Measurements from ENCODE around the gene CLDN4.
"Not testable (repeated sequence)": the region's sequence is repeated elsewhere in the genome, so short reads cannot be mapped to it uniquely, and the experiment has no call there.

CLDN4 gene

GRCh38 chr7:73842067-73842976 is 11.5 kb downstream of the CLDN4 start, which contains the start of gene METTL27:
Gene METTL27 (minus strand): TSS chr7:73842516. CDS start chr7:73842140, 376 bp downstream.
- peak; percentile 97 for DNase-seq (ENCODE audit: low read depth, low spot score)

DNA sequence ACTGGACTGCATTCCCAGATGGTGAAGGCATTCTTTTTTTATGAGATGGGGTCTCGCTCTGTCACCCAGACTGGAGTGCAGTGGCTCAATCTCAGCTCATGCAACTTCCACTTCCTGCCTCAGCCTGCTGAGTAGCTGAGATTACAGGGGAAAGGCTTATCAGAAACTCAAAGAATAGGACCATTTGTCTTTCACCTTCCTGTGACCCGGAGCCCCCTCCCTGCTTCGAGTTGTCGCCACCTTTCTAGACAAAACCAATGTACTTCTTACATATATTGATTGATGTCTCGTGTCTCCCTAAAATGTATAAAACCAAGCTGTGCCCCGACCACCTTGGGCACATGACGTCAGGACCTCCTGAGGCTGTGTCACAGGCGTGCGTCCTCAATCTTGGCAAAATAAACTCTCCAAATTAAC is 13.3 kb downstream of the CLDN4 start:
- no peak for DNase-seq (ENCODE audit: low read depth, low spot score)

DNA sequence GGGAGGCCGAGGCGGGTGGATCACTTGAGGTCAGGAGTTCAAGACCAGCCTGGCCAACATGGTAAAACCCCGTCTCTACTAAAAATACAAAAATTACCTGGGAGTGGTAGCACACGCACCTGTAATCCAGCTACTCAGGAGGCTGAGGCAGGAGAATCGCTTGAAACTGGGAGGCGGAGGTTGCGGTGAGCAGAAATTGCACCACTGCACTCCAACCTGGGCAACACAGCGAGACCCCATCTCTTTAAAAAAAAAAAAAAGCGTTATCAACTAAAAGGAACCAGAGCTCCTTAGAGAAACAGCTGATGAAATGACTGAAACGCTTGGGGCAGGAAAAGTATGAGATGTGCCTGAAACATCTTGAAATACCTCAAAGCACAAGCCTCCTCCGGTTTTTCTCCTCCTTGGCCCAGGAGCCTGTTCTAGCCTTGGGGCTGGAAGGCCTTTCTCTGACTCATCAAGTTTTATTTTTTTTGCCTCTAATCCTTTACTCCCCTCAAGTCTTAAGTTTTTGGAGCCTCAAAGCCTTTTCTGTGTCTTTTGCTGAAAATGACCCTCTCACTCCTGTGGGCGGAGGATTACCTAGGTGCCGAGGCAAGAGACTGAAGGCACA is 14.2 kb downstream of the CLDN4 start:
- DNase-seq (ENCODE audit: low read depth, low spot score), result peak; percentile 56

DNA sequence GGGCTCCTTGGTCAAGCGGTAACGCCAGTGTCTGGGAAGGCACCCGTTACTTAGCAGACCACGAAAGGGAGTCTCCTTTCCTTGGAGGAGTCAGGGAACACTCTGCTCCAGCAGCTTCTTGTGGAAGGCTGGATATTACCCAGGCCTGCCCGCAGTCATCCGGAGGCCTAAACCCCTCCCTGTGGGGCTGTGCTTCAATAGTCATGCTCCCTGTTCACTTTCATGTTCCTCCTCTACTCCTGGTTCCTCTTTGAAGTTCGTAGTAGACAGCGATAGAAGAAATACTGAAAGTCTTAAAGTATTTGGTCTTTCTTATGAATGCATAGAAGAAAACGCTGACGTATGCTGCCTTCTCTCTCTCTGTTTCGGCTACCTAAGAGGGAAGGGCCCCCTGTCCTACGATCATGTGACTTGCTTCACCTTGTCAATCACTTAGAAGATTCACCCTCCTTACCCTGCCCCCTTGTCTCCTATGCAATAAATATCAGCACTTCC is 15.0 kb downstream of the CLDN4 start:
- not testable (repeated sequence) for DNase-seq (ENCODE audit: low read depth, low spot score)

DNA sequence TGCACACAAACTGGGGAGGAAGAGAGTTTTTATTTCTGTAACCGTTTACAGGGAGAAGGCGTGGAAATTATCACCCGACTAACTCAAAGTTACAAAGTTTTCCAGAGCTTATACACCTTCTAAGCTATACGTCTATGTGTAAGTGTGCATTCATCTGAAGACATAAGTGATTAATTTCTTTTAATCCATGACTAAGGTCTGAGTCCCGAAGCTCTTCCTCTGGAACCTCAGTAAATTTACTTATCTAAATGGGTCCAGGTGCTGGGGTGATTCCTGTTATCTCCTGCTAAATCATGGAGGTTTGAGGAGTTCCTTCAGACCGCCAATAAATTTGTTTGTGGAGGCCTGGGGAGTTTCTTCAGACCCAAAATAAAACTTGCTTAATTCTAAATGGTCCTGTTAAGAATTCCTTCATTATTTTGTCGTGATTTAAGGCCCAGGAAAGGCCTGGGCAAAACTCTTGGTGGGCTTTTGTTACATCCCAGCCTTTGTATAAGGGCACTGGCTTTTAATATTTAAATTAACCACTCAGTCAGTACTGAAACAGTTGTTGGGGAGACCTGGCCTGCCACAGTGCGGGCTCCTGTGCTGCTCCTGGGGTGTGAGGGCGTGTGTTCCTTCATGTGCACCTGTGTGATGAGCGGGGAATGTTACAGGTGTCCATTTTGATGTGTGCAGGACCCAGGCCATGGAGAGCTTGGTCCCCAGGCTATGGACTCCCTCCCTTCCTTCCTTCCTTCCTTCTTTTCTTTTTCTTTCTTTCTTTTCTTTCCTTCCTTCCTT is 17.3 kb downstream of the CLDN4 start:
- no peak for DNase-seq (ENCODE audit: low read depth, low spot score)

GRCh38 chr7:73850781-73851207 is 20.0 kb downstream of the CLDN4 start:
- DNase-seq (ENCODE audit: low read depth, low spot score), result peak; percentile 95

DNA sequence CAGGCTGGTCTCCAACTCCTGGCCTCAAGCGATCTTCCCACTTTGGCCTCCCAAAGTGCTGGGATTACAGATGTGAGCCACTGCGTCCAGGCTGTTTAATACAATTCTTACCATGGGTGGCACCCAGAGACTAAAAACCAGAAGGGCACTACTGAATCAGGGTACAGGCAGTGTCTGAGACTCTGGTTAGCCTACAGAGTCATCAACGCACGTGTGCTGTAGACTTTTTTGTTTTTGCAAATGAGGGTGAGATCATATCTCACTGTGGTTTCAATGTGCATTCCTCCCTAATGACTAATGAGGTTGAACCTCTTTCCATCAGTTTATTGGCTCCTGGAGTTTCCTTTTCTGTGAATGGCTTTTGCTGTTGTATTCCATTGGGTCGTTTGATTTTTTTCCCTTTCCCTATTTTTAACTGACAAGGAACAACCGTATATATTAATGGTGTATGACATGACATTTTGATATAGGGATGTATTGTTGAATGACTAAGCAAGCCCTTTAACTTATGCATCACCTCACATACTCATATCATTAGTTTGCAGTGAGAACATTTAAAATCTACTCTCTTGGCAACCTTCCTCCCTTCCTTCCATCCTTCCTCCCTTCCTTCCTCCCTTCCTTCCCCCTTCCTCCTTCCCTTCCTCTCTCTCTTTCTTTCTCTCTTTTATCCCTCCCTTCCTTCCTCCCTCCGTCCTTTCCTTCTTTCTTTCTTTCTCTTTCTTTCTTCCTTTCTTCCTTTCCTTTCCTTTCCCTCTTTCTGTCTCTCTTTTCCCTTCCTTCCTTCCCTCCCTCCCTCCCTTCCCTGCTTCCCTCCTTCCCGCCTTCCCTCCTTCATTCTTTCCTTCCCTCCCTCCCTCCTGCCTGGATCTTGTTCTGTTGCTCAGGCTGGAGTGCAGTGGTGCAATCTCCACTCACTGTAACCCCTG is 20.9 kb downstream of the CLDN4 start:
- DNase-seq (ENCODE audit: low read depth, low spot score), result peak; percentile 96

DNA sequence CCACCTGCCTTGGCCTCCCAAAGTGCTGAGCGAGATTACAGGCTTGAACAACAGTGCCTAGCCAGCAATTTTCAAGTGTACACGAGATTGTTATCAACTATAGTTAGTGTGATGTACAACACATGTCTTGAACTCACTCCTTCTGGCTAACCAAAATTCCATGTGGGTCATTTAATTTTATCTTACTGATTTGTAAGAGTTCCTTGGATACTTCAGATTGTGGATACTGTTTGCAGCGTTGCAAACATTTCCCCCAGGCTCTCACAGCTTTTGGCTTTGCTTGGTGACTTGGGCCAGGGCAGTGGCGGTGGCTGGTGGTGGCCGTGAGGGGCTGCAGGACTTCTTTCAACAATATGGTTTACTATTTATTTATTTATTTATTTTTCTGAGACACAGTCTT is 21.7 kb downstream of the CLDN4 start:
- no peak for DNase-seq (ENCODE audit: low read depth, low spot score)

DNA sequence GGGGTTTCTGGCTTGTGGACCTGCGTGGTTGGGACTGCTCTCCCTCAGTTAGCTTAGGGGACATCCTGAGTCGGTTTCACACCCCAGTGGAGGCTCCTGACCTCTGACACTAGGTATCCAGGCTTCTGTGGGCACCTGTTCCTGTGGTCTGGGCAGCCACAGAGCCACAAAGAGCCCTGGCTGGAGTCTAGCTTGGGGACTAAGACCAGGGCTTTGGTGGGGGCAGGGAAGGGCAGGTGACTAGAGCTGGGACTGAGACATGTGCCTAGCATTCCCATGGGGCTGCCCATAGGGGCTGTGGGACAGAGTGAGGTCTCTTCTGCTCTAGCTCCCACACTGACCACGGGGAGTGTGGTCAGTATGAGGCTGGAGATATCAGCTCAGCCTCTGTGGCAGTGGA is 26.1 kb downstream of the CLDN4 start:
- no peak for DNase-seq (ENCODE audit: low read depth, low spot score)

DNA sequence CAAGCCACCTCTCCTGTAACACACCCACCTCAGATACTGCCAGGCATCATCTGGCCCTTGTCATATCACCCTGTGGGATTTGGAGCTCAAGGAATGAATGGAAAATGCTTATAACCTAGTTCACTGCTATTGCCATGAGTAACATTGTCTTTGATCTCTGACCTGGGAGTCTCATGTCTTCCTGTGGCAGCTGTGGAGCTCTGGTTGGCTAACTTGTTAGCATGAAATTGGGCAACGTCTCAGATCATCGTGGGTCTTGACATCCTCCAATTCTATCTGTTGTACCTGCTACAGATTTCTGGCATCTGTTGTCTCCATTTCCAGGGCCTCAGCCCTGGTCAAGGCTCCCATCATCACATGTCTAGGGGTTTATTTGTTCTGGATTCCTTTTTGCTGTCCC is 28.0 kb downstream of the CLDN4 start:
- DNase-seq (ENCODE audit: low read depth, low spot score), result no peak

DNA sequence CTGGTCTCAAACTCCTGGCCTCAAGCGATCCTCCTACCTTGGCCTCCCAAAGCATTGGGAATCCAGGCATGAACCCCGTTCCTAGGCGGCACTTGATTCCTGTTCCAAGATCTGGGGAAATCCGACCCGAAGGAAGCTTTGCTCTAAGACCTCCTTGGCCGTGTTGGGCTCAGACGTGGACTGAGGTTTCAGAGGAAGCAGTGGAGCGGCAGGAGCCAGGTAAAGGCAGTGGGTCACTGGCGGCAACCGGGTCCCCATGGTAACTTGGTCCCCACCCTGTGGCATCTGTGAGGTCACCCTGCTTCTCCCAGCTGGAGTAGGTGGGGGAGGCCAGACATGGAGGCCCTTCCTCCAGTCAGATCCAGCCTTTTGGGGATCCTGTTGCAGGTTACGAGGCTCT is 30.1 kb downstream of the CLDN4 start, which contains the start of gene TMEM270:
TMEM270 (plus strand) TSS at position 301 of the 400 bp plus-strand sequence; CDS start at position 337, 36 bp downstream.
- no peak for DNase-seq (ENCODE audit: low read depth, low spot score)

DNA sequence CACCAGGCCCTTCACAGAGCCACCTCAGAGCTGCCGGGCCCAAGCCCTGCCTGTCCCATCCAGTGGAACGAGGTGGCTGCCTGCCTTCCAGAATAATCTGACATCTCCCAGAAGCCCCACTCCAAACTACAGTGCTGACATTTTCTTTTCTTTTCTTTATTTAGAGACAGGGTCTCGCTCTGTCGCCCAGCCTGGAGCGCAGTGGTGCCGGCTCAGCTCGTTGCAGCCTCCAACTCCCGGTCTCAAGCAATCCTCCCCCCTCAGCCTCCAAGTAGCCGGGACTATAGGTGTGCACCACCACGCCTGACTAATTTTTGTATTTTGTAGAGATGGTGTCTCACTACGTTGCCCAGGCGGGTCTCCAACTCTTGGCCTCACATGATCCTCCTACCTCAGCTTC is 30.5 kb downstream of the CLDN4 start:
- DNase-seq (ENCODE audit: low read depth, low spot score), result no peak

DNA sequence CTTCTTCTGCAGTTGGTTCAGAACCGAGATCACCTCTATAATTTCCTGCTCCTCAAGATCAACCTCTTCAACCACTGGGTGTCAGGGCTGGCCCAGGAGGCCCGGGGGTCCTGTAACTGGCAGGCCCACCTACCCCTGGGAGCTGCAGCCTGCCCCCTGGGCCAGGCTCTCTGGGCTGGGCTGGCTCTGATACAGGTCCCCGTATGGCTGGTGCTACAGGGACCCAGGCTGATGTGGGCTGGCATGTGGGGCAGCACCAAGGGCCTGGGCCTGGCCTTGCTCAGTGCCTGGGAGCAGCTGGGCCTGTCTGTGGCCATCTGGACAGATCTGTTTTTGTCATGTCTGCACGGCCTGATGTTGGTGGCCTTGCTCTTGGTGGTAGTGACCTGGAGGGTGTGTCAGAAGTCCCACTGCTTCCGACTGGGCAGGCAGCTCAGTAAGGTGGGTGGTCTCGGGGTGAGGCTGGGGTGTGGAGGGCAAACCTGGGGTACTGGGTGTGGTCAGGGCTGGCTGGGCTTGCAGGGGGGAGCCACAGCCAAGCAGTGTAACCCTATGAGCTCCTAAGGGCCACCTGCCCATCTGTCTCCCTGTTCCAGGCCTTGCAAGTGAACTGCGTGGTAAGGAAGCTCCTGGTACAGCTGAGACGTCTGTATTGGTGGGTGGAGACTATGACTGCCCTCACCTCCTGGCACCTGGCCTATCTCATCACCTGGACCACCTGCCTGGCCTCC is 34.4 kb downstream of the CLDN4 start:
- DNase-seq (ENCODE audit: low read depth, low spot score), result no peak

GRCh38 chr7:73865738-73866445 is 35.1 kb downstream of the CLDN4 start:
- peak; percentile 83 for DNase-seq (ENCODE audit: low read depth, low spot score)

- DNase-seq (ENCODE audit: low read depth, low spot score), result no peak
Observed at GRCh38 chr7:73866446-73866767, 35.6 kb downstream of the CLDN4 start.

- DNase-seq (ENCODE audit: low read depth, low spot score), result peak; percentile 42
Observed at GRCh38 chr7:73869011-73869798, 38.4 kb downstream of the CLDN4 start.

DNA sequence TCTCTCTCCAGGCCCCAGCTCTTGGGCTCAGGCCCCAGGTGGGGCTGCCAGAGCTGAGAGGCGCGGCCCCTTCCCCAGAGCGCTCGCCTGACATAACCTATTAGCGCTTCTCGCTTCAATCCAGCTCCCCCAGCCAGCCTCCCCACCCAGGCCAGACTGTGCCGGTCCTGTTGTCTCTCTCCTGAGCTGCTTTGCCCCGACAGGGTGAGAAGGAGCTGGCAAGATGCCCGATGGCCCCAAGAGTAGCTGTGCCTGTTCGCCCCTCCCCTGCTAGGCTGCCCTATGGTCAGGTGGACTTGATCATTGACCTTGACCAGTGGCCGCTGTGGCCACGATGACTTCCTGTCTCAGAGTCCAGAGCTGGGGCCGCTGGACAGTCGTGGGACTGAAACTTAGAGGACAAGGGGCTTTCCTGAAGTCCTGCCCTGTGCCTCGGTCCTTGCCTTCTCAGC is 39.3 kb downstream of the CLDN4 start:
- DNase-seq (ENCODE audit: low read depth, low spot score), result no peak

DNA sequence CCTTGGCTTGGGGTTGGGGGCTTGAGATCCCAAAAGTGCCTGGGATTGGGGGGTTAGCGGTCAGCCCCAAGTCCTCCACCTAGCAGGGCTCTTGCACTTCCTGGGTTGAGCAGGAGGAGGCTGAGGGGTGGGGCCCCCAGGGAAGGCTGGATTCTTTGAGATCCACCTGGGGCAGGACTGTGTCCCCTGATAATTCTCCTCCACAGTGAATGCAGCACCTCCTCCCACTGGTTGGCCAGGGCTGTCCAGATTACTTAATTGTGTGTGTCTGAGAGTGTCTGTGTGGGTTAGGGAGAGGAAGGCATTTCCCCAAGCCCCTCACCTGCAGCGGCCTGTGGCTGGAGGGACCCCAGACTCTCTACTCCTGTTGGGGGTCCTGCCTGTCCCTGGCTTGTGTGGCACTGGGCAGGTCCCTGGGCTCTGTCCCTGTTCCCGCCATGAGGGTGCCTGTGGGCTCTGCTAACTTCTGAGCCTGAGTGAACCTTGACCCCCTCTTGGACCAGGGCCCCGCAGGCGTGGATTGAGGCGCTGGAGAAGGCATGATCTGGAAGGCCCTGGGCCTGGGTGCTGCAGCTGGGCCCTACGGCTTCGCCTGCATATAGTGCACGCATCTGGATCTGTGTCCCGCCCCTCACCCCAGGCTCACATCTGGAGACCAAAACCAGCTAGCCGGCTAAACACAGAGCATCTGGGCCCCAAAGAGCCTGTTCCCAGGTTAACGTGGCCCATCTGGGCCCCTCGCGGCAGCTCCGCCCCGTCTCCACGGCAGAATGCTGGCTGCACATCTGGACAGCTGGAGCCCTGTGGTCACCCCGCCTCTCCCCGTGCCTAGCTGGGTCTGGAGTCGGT is 40.6 kb downstream of the CLDN4 start:
- DNase-seq (ENCODE audit: low read depth, low spot score), result no peak
